ENCODE results near the gene DNAH6.

- TF ChIP-seq GLMP (CRISPR knock-in tag; IDR thresholded peaks at IDR 0.05; ENCODE audit: borderline replicate concordance) (no peak), TIGD3 (CRISPR knock-in tag; IDR thresholded peaks at IDR 0.05; ENCODE audit: borderline replicate concordance) (no peak), ZNF652 (CRISPR knock-in tag; IDR thresholded peaks at IDR 0.05; ENCODE audit: borderline replicate concordance, low read depth) (no peak), ZNF251 (CRISPR knock-in tag; IDR thresholded peaks at IDR 0.05) (no peak)
These were observed 19.0 kb upstream of the DNAH6 start for GRCh38 chr2:84497285-84497684.
